GM12873 (cell line): ENCODE measurements around the gene OOSP2.

Source experiments
- CTCF ChIP-seq: IDR thresholded peaks from 2 replicates; pipeline ENCODE4 v1.5.1; 2012; ENCODE audit warnings: low read depth, mild to moderate bottlenecking, moderate library complexity, low read length, control low read depth; ENCODE audit not compliant: insufficient read depth; ENCODE audit errors: missing control alignments

OOSP2 gene

GRCh38 chr11:60040109-60040508 is at the start of gene OOSP2:
OOSP2 (plus strand) TSS chr11:60040409; CDS start chr11:60040460, 51 bp downstream.
- TF ChIP-seq CTCF: no peak

GRCh38 chr11:59990421-59990820 is 49.8 kb upstream of the OOSP2 start:
- TF ChIP-seq CTCF: no peak

- TF ChIP-seq CTCF: no peak
Measured at GRCh38 chr11:59992425-59992824, 47.8 kb upstream of the OOSP2 start.

GRCh38 chr11:59997800-59998199 is 42.4 kb upstream of the OOSP2 start:
- no peak for TF ChIP-seq CTCF

GRCh38 chr11:59999691-60000090 is 40.5 kb upstream of the OOSP2 start:
- no peak for TF ChIP-seq CTCF

GRCh38 chr11:60003729-60004128 is 36.5 kb upstream of the OOSP2 start:
- no peak for TF ChIP-seq CTCF

GRCh38 chr11:60005360-60005759 is 34.8 kb upstream of the OOSP2 start:
- no peak for TF ChIP-seq CTCF
